ENCODE data around the gene ARMH1. TPM values are rescaled to one million over a fixed set of nuclear protein-coding genes. Genes with fewer than 3 reads are reported as not detected.
A peak's percentile ranks its signal among the peaks of the same experiment; 100 is the strongest.

Gene ARMH1
- total and polyA plus RNA-seq, 8 donors = 0.42 to 10.7 (median 1.7) TPM

DNA sequence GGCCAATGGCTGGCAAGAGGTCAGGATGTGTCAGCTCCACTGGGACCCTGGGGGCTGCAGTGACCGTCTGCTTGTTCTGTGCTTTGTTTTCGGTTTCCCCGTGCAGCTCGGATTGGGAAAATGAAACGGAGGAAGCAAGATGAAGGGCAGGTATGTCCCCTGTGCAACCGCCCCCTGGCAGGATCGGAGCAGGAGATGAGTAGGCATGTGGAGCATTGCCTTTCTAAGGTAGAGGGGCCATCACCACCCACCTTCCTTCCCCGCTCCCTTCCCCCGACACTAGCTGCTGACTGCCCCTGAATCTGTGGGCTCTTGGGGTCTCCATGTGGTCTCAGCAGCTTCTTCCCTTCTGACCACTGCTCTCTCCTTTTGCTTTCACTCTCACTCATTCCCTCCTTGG, 39.1 kb upstream of the ARMH1 start:
- no peak for ATAC-seq

DNA sequence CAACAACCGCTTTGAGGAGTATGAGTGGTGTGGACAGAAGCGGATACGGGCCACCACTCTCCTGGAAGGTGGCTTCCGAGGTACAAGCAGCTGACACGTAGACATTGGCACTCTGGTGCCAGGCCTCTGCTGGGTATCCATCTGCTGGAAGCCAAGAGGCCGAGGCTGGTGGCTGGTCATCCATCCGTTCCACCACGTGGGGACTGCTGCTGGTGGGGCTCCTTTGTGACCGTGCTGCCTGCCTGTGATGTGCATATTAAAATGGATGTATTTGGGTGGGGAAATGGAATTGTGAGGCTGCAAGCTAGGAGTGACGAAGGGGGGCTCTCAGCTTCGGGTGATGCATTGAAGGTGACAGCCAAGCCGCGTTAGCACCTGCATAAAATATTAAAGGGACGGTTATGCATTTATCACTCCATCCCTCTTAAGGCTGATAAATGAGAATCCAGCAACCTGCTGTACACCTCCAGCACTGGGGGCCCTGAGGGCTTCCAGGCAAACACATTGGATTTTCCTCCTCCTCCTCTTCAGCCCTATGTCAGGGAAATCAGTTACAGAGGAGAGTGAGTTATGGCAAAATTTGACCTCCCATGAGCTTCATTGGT, 38.3 kb upstream of the ARMH1 start:
- no peak overlapping the region for H3K27ac ChIP-seq
- no peaks in the 10 kb centered on the region for H3K27me3 ChIP-seq
- 89% methylated on average over 14 of the region's 14 CpGs for WGBS, 2 donors
- TF ChIP-seq, protein P1, sequence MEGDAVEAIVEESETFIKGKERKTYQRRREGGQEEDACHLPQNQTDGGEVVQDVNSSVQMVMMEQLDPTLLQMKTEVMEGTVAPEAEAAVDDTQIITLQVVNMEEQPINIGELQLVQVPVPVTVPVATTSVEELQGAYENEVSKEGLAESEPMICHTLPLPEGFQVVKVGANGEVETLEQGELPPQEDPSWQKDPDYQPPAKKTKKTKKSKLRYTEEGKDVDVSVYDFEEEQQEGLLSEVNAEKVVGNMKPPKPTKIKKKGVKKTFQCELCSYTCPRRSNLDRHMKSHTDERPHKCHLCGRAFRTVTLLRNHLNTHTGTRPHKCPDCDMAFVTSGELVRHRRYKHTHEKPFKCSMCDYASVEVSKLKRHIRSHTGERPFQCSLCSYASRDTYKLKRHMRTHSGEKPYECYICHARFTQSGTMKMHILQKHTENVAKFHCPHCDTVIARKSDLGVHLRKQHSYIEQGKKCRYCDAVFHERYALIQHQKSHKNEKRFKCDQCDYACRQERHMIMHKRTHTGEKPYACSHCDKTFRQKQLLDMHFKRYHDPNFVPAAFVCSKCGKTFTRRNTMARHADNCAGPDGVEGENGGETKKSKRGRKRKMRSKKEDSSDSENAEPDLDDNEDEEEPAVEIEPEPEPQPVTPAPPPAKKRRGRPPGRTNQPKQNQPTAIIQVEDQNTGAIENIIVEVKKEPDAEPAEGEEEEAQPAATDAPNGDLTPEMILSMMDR (IDR thresholded peaks at IDR 0.05) = no peak
- peaks cover 0 to 14% (median 0%) of the 10 kb centered on the region in 3 donors for H3K4me1 ChIP-seq
- DNase-seq (peak in 1 of 6 donors; percentile 38), FAIRE-seq (no peak), ATAC-seq (no peak)
- no peak overlapping the region for H3K4me3 ChIP-seq
- H3K36me3 ChIP-seq = peaks cover 6 to 54% (median 25%) of the 10 kb centered on the region in 3 donors
- intact Hi-C loops (cut with DNase I) = no loop called here
- no peaks in the 10 kb centered on the region for H3K9me3 ChIP-seq

More for the DNA sequence above, 39.1 kb upstream of the ARMH1 start:
- H3K4me1 ChIP-seq = peaks cover 0 to 16% (median 0%) of the 10 kb centered on the region in 3 donors
- no peaks in the 10 kb centered on the region for H3K27me3 ChIP-seq
- no peak overlapping the region for H3K27ac ChIP-seq
- no peak overlapping the region for H3K4me3 ChIP-seq
- no peaks in the 10 kb centered on the region for H3K9me3 ChIP-seq
- intact Hi-C loops (cut with DNase I) = no loop called here
- DNase-seq = peak in 1 of 6 donors; percentile 25
- whole genome bisulfite sequencing, 2 donors = 89 to 90% methylated on average over 9 of the region's 9 CpGs
- H3K36me3 ChIP-seq = peaks cover 6 to 50% (median 19%) of the 10 kb centered on the region in 3 donors
- no peak for FAIRE-seq
- TF ChIP-seq, protein P1 (IDR thresholded peaks at IDR 0.05) = no peak

DNA sequence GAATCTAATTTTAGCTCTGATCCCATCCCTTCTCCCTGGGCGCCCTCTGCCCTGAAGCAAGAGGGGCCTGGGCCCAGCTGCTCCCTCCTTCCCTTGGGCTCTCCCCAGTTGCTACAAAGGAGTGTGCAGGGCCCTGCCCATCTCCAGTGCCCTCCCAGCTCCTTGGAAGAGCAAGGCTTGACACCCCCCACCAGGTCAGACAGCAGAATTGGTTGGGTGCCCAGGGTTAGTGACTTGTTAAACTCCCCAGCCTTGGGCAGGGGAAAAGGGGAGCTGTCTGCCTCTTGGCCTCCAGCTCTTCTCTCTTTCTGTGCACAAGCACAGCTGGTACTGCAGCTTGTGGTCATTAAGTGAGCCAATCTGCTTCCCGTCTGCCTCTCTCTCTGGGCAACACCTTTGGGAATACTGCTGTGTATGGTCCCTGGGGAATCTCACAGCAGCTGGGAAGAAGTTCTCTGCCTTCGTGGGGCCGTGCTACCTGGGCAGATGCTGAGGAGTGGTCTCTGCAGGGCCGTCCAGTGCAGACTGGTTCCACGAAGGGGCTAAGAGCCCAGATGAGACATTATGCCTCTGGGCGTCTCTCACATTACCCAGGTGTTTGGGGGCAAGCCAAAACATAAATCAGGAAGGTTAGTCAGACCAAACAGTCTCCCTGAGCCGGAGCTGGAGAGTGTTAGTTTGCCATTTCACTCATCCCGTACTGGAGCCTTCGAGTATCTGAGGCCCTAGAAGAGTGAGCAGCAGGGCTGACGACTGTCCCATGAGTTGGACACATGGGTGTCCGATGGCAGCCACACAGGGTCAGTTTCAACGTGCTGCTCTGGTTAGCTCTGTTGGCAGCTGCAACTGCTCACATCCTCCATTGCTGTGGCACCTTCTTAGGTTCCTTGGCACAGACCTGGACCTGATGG, 37.6 kb upstream of the ARMH1 start:
- DNase-seq = peak in 1 of 6 donors; percentile 26
- Histone ChIP-seq H3K9me3 (no peaks in the 10 kb centered on the region), H3K4me1 (peaks cover 0 to 12% (median 0%) of the 10 kb centered on the region in 3 donors), H3K4me3 (no peak overlapping the region), H3K27ac (no peak overlapping the region), H3K36me3 (peaks cover 6 to 58% (median 25%) of the 10 kb centered on the region in 3 donors), H3K27me3 (no peaks in the 10 kb centered on the region)
- TF ChIP-seq, protein P1 (IDR thresholded peaks at IDR 0.05) = no peak
- intact Hi-C loops (cut with DNase I) = no loop called here
- WGBS, 2 donors = 80 to 81% methylated on average over 13 of the region's 13 CpGs
- FAIRE-seq = no peak
- no peak for ATAC-seq

DNA sequence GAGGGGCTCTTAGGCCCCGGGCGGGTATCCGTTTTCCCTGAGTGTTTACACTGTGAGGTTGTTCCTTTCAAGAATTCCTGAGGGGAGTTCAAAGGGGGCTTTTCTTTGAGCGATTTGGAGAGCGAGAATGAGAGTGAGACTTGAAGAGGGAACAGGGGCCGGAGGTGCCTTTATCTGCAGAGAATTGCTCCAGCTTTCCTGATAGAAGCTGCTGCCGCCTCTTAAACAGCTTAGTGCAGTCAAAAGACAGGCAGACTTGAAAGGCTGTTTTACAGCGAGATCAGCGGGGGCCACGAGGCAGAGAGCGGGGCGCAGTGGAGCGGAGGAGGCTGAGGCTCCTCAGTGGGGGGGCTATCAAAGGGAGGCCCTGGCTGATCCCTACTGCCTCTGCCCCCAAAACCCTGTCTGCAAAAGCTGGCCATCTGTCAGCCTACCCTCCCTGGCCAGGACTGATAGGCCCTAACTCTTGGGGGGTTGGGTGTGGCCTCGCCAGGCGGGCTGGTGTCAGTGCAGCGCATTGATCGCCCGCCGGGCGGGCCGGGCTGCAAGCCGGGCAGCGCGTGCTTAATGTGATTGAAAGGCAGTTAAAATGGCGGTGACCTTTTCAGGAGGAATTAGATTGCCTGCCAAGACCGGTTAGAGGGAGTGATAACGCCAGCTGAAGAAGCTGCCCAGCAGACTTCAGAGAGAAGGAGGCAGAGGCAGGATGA, 36.7 kb upstream of the ARMH1 start:
- peaks cover 6 to 60% (median 25%) of the 10 kb centered on the region in 3 donors for H3K36me3 ChIP-seq
- DNase-seq = peak in 1 of 6 donors; percentile 13
- intact Hi-C loops (cut with DNase I) = no loop called here
- 87 to 88% methylated on average over 27 of the region's 27 CpGs for WGBS, 2 donors
- H3K27me3 ChIP-seq = no peaks in the 10 kb centered on the region
- H3K4me1 ChIP-seq = peaks cover 0 to 11% (median 0%) of the 10 kb centered on the region in 3 donors
- TF ChIP-seq, protein P1 (IDR thresholded peaks at IDR 0.05) = no peak
- no peak overlapping the region for H3K27ac ChIP-seq
- H3K4me3 ChIP-seq = no peak overlapping the region
- no peaks in the 10 kb centered on the region for H3K9me3 ChIP-seq
- ATAC-seq = no peak
- FAIRE-seq = no peak

Data from pancreas (tissue), 10 donors.